COLO668 (cell line): ENCODE measurements around the gene BAIAP2.

ENCODE experiments used
- DNase-seq: peaks from one replicate; lab custom pipeline; 2025; ENCODE audit not compliant: unreplicated experiment; lab: John Stamatoyannopoulos, UW

The BAIAP2 gene

DNA sequence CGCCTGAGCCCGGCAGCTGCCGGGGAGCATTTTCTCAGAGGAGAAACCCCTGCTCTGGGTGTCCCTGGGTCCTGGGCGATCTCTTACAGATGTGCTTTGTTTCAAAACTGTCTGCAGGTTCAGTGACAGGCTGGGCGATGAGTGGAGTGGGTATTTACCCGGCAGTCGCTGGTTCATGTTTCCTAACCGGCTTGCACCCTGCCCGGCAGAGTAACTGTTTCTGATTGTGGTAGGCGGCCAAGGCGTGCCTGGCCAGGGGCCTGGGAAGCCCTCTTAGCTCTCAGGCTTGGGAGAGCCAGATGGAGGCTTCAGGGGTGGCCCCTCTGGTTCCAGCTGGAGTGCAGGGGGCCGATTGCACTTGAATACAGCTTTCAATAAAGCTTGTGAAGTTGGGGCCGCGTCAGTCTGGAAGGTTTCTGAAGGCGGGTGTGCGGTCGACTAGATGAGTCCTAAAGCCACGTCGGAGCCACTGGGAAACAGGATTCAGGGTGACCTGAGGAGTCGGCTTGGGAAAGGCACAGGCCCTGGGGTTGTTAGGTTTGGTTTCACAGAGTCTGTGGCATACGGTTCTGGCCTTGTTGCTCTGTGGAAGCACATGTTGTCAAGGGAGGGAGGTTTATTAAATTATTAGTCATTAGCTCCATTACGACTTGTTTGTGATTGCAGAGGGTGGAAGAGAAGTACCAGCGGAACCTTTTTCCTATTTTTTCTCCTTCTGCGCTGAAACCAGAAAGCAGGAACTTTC lies 1.4 kb downstream of the BAIAP2 start:
- DNase-seq, result no peak

DNA sequence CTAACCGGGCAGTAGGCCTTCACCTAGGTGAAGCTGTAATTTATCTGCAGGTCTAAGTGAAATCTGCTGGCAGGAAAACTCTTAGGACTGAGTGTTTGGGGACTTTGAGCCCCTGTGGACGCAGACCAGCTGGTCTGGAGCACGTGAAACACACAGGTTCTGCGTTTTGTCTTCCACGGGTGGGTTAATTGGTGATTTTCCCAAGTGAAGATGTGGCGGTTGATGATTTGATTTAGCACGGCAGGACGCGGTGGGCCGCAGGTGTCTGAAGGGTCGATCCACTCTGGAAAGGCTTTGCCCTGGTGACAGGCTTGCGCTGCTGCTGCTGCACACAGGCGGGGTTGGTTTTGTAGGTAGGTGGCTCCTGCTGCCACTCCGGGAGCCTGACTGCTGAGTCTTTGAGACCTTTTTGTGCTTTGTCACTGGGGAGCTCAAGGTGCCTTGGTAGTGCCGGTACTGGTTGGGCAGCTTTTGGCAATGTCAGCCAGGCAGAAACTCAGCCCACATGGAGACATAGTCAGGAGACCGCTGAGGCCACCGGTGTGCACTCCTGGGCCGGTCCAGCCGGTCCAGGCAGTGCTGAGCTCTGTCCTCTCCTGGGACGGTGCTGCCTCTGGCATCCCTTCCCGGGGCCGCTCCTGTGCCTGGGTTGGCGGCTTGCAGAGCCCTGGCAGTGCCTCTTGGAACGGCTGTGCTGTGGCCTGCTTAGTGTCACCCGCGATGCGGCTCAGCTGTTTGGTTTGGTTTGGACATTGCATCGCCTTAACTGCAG lies 2.3 kb downstream of the BAIAP2 start:
- no peak for DNase-seq

DNA sequence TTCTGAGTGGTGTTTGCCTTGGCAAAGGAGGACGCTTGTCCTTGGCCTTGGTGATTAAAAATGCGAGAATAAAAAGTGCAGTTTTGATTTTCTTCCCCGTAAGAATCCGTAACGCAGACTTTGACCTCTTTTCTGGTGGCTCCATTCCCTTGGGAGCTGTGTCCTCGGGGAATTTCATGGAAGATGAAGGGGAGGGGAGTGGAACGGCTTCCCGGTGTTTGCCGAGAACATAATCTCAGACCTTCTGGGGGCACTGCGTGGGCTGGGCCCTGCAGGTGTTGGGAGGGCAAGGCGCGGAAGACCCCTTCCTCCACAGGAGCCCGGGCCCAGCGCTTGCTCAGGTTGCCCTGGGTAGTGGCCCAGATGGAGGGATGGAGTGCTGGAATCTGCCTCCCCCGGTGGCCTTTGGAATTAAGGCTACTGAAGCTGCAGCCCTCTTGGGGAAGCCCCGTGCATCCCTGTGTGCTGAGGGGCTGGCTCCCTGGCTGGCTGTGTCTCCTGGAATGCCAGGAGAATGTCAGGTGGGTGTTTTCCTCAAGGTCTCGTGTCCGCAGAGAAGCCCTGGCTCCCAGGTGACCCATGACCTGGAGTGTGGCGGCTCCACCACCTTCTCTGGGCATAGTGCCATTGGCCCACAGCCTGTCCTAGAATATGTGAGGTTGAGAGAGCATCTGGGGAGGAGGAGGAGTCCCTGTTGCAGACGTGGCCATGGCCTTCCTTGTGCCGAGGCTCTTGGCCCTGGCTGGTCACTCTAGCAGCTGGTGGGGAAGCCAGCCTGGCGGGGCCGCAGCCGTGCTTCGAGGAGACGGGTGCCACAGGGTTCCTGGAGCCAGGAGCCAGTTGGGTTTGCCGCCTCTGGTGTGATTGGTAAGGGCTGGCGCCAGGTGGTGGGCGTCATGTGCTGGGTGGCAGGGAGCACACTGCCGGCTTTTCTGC lies 3.1 kb downstream of the BAIAP2 start:
- DNase-seq, result no peak

DNA sequence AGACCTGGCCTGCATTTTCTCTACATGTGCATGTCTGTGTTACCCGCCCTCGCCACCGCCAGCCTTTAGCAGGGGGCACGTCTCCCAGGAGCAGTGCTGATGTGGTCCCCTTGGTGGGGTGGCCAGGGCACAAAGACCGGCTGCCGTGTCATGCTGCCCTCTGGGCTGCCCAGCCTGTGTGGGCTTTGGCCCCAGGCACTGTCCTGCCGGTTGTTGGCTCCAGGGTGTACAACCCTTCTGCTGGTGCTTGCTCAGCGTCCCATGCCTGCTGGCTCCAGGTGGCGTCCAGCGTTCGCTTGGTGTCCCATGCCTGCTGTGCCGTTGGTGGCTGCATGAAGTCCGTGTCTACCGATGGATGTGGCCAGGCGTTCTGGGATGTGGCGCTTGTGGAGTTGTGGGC lies 4.1 kb downstream of the BAIAP2 start:
- DNase-seq, result no peak

DNA sequence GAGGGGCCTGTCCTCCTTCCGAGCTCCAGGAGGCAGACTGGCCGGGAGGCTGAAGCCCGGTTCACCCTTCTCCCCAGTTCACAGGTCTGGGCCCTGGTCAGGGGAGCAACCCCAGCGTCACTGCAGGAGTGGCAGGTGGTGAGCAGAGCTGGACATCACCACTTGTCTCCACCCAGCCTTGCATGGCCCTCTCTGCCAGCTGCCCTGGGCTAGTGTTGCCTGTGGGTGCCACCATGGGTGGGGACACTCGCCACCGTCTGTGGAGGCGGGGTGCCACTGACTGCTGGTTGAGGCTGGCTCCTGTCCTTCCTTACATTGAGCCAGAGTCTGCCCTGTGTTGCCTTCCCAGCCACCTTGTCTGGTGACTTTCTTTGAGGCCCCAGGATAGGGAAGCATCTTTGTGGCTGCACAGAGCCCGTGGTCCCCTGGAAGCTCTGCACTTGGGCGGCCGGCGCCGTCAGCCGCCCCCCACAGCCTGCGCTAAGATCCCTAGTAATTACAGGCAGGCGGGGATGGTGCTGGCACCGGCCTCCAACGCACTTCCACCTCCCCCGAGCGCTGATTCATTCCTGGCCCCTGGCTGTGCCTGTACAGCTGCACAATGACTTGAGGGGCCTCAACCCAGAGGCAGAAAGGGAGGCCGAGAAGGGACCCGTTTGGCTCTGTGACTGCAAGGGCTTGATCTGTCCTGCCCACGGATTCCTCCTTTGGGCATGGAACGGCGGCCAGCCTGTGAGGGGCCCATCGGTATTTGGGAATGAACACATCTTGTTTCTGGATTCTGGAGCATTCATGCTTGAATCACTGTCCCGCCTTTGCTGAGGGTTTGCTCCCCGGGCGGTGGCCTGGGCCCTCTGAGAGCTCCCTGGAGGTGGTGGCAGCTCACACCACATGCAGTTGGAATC lies 5.2 kb downstream of the BAIAP2 start:
- DNase-seq, result no peak

DNA sequence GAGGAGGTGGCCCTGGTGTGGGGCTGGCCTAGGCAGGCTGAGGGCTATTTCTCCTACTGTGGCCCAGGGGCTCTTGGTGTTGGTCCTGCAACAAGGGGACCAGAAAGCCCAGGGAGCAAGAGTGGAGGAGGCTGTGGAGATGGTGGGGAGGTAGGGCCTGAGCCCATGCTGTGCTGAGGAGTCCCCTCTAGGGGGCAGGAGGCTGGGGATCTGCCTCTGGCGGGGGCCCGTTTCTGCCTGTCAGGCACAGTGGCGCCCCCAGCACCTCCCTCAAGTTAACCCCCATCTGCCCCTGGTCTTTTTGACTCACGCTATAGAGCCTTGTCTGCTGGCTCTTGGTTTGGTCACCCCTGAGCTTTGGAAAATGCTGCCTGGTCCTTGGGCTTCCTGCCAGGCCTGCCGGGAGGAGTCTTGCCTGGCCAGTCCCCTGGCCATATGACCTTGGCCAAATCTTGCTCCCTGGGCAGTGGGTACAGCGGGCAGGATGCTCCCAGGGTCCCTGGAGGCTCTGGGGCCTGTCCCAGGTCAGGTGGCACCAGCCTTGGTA lies 5.9 kb downstream of the BAIAP2 start:
- DNase-seq, result no peak

DNA sequence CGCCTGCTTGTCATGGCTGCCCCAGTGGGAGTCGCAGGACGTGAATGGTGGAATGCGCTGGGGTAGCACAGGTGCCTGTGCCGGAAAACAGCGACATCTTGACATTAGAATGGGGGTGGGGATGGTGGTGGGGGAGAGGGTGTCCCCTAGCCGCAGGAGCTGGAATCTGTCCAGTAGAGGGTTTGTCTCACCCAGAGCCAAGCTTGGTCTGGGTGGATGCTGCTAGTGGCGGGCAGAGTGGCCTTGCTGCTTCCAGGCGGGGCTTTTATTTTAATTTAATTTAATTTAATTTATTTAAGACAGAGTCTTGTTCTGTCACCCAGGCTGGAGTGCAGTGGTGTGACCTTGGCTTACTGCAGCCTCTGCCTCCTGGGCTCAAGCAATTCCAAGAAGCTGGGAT lies 7.7 kb downstream of the BAIAP2 start:
- DNase-seq, result no peak

DNA sequence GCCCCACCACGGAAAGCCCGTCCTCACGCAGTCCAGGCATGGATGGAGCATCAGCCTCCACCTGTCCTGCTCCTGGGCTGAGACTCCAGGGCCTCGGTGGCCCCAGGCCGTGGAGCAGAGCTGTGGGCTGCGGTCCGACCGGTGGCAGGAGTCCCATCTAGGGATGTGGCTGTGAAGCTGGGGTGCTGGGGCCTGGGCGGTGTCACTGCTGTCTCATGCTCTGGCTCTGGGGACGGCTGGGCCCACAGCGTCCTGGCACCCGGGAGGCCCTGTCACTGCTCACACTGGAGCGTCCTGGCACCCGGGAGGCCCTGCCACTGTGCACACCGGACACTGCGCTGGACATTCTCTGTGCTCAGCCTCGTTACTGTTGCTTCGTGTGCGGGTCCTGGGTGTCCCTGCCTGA lies 8.4 kb downstream of the BAIAP2 start:
- no peak for DNase-seq

DNA sequence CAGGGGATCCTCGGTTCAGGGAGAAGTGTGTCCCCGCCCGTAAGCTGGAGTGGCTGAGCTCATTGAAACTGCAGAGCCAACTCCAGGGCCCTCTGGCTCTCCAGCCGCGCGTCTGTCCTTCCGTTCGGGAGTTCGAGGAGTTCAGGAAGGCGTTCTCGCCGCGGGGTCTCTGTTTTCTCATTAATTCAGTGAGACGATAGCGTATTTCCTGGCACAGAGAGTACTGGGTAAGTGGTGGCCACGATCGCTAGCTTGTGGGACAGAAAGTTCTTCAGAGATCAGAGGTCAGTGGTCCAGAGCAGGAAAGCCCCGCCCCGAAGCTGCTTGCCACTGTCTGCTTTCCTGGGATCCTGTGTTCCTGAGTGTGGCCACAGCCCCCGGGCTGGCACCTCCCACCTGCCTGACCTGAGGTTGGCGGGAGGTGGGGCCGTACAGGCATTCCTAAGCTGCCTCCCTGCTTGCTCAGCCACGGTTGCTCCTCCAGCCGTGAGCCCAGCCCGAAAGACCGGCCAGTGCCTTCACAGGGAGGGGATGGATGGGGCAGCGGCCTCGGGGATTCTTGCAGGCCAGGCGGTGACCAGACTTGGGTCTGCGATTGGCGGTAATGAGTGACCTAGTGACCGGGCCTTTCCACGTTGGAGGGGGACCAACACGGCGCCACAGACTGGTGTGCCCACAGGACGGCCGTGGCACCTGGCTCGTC lies 8.9 kb downstream of the BAIAP2 start:
- DNase-seq, result no peak

DNA sequence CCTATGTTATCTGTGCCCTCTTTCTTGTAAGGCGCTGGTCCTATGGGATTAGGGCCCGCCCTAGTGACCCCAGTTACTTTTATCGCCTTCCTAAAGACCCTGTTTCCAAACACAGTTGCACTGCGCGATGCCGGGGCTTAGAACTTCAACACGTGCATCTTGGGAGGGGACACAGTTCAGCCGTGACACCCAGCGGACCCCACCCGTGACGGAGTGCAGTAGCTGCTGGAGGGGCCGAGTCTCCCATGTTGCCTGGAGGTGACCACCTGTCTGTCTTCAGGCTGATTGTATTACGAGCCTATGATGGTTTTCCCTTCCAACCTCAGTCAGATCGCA lies 9.4 kb downstream of the BAIAP2 start:
- DNase-seq, result no peak

DNA sequence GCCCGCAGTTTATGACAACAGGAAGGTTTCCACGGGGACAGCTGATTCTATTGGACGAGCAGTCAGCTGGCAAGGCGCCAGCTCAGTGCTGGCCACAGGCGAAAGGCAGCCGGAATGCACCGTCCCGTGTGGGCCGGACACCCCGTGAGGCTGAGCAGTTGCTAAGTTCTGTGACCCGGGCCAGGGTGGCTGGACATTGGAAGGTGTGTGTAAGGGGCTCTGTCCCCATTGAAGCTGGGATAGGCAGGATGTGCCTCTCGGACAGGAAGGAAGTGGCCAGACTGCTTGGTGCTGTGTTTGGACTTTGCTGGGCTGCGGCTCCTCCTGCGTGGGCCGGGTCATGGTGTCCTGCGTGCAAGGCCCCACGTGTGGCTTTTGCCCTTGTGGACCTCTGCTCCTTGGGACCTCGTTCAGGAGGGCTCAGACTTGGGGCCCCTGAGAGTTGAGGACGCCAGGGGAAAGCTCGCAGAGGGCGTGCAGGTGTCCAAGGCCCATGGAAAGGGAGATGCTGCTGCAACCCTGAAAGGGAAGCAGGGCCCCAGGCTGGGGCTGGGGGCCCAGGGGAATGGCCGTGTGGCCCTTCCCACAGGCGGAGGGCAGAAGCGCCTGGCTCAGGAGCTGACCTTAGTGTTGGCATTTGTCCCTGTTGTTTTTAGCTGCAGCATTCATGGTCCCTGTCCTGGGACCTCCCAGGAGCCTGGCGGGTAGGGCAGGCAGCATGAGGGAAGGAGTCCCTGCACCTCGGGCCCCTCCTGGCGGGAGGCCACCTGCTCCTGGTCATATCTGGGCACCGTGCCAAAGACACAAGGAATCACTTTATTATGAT lies 10.0 kb downstream of the BAIAP2 start:
- DNase-seq, result peak; percentile 84

DNA sequence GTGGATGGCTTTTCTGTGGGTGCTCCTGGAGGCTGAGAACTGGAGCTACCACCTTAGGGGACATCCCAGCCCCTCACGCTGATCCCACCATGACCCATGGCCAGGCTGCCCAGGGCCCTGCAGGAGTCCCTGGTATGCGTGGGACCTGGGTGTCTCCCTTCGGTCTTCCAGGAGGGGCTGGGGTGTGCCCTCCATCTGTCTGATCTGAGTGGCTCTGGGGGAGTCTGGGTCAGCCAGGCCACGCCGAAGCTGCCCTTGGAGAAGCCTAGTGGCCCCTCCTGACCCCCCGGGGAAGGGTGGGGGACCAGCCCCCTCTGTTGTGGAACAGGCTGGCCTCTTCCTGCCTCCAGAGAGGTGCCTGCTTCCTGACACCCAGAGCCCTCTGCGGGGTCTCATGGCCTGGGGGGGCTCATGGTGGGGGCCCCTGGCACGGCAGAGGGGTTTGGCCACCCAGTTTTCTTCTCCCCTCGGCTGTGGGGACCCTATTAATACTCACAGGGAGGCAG lies 10.7 kb downstream of the BAIAP2 start:
- DNase-seq, result no peak

DNA sequence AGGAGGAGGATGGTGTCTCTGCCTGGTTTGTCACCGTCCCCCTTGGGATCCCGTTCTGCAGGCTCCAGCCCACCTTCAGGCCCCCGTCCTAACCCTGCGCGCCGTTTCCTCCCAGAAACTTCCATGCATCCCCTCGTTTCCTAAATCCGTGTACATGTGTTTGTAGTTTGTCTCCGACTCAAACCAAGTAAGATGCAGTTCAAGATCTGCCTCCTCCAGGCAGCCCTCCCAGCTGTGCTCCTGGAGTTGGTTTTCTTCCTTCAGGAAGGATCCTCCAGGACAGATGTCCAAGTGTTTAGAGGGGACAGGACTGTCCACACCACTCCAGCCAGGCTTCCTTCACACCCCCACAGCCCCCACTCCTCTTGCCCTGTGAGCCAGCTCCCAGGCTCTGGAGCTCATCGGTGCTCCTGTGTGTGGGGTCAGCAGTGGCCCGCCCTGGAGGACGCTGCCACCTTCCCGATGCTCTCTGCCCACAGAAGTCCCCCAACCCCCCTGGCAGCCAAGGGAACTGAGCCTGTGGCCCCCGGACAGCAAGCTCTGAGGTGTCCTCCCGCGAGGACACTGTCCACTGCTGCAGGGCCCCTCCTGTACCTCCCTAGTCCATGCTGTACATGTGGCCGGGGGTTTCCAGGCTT lies 11.3 kb downstream of the BAIAP2 start:
- no peak for DNase-seq

DNA sequence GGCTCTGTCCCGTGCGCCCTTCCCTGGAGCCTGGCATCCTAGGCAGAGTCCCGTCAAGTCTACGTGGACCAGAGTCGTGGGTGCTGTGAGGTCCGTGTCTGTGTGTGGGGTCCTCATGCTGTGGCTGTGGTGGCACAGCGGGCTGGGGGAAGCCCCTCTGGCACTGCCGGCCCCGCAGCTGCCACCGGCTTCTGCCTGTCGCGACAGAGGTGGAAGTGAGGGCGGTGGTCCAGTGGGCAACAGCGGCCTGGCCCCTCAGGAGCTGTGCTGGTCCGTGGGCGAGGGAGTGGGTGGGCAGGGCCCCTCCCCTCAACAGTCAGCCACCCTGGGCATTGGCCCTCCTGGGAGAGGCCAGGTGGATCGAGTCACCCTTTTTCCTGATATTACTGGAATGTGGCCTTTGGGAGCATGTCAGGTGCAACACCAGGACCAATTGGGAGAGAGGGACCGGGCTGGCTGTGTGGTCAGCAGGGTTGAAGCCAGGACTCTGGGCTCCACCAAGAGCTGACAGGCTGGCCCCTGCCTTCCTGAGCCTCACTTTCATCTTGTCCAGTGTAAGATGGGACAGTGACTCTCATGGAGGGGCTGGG lies 11.9 kb downstream of the BAIAP2 start:
- no peak for DNase-seq

DNA sequence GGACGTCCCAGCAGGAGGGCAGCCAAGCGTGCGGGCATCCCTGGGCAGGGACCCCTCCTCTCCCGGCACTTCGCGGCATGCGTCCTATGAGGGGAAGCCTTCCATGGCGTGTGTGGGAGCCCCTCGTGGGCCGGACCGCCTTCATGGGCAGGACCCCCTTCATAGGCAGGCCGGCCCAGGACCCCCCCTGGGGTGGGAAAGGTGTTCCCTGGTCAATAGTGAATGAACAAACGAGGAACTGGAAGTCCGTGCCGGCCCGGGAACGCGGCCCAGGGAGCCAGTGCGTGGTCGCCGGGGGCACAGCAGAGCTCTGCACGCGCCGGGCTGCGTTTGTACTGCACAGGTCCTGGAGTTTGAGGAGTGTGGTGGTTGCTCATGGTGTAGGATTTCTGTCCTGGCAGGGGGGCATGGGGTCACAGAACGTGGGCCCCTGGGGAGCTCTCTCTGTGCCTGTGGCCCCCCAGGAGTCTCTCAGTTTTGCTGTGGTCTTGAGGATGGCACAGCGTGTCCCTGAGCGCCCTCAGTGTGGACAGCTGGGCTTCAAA lies 13.9 kb downstream of the BAIAP2 start:
- no peak for DNase-seq

DNA sequence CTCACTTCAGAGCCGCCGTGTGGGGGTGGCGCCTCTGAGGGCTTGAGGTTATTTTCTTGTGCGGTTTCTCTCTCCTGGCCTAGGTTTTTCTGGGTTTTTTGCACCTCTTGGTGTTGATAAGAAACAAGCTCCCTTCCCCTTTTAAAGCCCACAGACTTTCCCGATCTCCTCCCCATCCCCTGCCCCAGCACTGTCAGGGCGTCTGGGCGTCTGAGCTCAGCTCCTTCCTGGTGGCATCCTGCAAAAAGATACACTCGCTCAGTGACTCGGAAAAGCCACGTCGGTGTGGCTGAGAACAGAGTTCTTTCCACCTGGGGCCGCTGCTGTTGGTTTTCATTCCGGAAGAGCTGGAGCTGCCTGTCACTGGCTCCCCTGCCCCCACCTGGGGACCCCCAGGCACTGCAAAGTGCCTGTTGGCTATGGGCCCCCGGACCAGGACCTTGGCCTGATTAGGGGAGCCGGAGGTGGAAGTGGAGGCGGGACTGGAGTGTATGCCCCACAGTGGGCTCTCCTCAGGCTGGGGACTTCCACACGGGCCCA lies 14.5 kb downstream of the BAIAP2 start:
- no peak for DNase-seq

DNA sequence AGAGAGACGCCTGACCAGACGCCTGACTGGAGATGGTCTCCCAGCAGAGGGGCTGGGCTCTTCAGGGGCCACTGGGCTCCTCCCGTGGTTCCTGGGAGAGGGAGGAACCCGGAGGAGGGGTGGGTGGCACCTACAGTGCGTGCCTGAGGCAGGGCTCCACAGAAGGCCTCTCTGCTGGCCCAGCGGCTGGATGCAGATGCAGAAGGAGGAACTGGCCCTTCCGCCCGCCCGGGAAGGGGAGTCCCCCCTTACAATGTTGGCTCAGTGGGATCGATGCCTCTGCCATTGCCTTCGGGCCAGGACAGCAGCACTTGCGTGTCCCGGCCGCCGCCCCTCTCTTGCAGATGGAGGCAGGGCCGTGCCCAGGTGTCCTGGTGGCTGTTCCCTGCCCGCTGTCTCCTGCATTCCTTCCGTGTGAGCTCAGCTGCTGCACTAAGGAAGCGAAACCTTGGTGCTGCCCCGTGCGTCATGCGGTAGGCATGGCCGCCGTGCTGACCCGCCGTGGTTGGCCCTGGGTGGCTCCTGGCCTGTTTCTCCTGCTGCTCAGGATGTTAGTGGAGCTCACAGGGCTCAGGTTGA lies 15.1 kb downstream of the BAIAP2 start:
- DNase-seq, result peak; percentile 61
